Subcutaneous adipose tissue (tissue), 4 donors: ENCODE data around the gene HMGB1. TPM values are rescaled to one million over a fixed set of nuclear protein-coding genes. Genes with fewer than 3 reads are reported as not detected.

ENCODE experiments used
- CTCF ChIP-seq: fragments of 450-650 bp; IDR thresholded peaks from one replicate; pipeline ENCODE4 v1.5.1; 2016; ENCODE audit warnings: low read depth, mild to moderate bottlenecking, control low read depth, antibody characterized with exemption, moderate library complexity
- total RNA-seq, 4 donors: library from RNA; depleted of rRNA; stranded (reverse); fragments of >200 nt; gene quantifications; one replicate each; pipeline ENCODE4 v1.1.0, GENCODE V29; 2016

HMGB1 gene
- total RNA-seq, 4 donors from 2014 or later = 194 to 234 (median 222) TPM

DNA sequence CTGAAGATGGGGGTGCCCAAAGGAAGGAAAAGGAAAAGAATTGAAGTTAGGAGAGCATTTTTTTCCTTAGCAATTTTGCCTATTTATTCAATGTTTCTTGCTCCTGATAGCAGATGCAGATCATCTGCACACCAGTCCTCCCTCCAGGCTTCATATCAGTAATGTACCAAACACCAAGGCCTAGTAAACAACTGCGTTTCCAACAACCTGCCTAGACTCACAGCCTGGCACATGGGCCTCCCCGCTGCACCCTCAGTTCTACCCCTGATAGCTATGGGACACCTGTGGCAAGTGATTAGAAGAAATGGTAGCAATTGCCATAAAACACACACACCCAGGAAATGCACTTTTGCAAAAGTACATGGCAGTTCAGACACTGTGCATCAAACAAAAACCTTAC lies 30.4 kb upstream of the HMGB1 start:
- TF ChIP-seq CTCF = no peak

DNA sequence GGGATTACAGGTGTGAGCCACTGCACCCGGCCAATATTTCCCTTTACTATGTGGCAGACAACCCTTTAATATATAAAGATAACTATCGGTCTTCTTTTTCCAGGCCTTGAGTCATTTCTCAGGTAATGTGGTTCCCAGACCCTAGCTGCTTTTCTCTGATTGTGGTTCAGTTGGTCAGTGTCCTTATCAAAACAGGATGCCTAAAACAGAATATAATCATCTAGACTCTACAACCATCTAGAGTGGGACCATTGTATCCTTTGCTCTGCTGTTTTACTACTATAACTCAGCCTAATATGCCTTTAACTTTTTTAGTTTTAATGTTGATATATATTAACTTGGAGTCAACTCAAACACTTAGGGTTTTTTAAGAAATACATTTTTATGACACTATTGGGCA lies 30.0 kb upstream of the HMGB1 start:
- TF ChIP-seq CTCF = no peak

GRCh38 chr13:30493658-30494381 lies 28.1 kb upstream of the HMGB1 start:
- TF ChIP-seq CTCF = no peak

DNA sequence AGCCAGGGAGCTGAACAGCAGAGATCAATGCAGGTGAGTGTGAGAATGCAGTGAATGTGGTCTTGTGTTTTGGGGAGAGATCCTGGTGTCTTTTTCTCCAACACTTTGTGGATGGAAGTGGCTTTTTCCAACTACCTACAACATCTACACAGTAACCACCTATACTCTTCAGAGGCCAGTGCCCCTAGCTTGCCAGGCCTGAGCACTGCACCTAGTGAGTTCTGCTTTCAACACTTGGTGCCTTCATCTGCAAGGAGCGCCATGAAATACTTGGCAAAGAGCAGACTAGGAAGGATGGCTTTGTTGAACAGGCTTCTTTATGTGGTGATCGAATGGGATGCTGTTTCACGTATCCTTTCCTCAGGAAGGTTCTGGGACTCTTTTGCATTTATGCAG lies 21.3 kb upstream of the HMGB1 start:
- TF ChIP-seq CTCF = no peak

GRCh38 chr13:30486230-30487074 lies 20.7 kb upstream of the HMGB1 start:
- no peak for TF ChIP-seq CTCF

GRCh38 chr13:30481241-30481760 lies 15.6 kb upstream of the HMGB1 start:
- TF ChIP-seq CTCF = no peak

DNA sequence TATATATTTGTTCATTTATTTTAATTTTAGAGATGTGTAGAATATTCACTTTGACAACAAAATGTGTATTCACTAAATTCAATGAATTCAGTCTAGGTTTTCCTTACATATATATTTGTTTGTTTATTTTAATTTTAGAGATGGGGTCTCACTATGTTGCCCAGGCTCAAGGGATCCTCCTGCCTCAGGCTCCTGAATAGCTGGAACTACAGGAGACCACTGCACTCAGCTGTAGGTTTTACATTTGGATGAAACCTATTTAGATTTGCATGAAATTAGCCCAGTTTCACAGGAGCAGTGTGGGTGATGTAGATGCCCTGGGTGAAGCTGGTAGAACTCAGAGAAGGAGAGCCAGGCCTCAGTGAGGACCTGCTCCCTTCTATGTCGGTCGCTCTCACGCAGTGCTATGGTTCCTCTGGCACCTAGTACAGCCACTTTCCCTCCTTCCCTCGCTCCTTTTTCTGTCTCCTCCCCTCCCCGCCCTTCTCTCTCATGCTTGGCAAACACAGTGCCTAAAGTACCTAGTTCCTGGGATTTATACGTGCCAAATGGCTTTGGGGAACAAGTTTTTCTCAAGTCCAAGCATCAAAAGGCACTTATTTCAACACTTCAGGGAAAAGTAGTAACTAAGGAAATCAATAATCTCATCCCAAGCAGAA lies 14.7 kb upstream of the HMGB1 start:
- TF ChIP-seq CTCF = no peak
